Nephron (organoid): ENCODE measurements around the gene TRIM37.
A peak's percentile ranks its signal among the peaks of the same experiment; 100 is the strongest.
"Not testable (repeated sequence)": the region's sequence is repeated elsewhere in the genome, so short reads cannot be mapped to it uniquely, and the experiment has no call there.

Experiments
- H3K27ac Mint-ChIP-seq, 3 experiments: 2 replicates each; pipeline ENCODE4 v1.8.0; 2020; ENCODE audit warnings: mixed read lengths in 3 of 3, mild to moderate bottlenecking in 2 of 3, moderate library complexity in 1 of 3
- H3K27me3 Mint-ChIP-seq: 2 replicates; pipeline ENCODE4 v1.8.0; 2021; ENCODE audit warnings: low read depth, mild to moderate bottlenecking, moderate library complexity, mixed read lengths
- H3K36me3 Mint-ChIP-seq: 2 replicates; pipeline ENCODE4 v1.8.0; 2020; ENCODE audit warnings: low read depth, mixed read lengths
- H3K4me1 Mint-ChIP-seq: 2 replicates; pipeline ENCODE4 v1.8.0; 2020; ENCODE audit warnings: mixed read lengths
- H3K4me3 Mint-ChIP-seq, 3 experiments: 2 replicates each; pipeline ENCODE4 v1.8.0; 2020; ENCODE audit warnings: mild to moderate bottlenecking in 3 of 3, mixed read lengths in 3 of 3, moderate library complexity in 2 of 3
- H3K9me3 Mint-ChIP-seq: 2 replicates; pipeline ENCODE4 v1.8.0; 2020; ENCODE audit warnings: mixed read lengths
- CTCF ChIP-seq, 3 experiments: fragments of 200-600 bp; sonication (generic); IDR thresholded peaks; one replicate each; pipeline ENCODE4 v1.5.0; 2021; ENCODE audit warnings: antibody characterized with exemption in 3 of 3; ENCODE audit not compliant: unreplicated experiment in 3 of 3

The TRIM37 gene

GRCh38 chr17:59093702-59094231 lies 12.9 kb downstream of the TRIM37 start:
- H3K36me3 Mint-ChIP-seq, result peaks cover 17% of the 10 kb centered on the region
- H3K4me1 Mint-ChIP-seq, result peaks cover 20% of the 10 kb centered on the region
- H3K9me3 Mint-ChIP-seq, result peaks cover 3% of the 10 kb centered on the region
- peak overlapping the region; percentile 22 to 25 (median 23) for H3K4me3 Mint-ChIP-seq
- H3K27me3 Mint-ChIP-seq, result no peaks in the 10 kb centered on the region
- peak overlapping the region; percentile 76 to 95 (median 86) for H3K27ac Mint-ChIP-seq
- TF ChIP-seq CTCF (IDR thresholded peaks at IDR 0.05; ENCODE audit: unreplicated experiment in 3 of 3), result no peak

GRCh38 chr17:59093145-59093701 lies 13.5 kb downstream of the TRIM37 start:
- H3K27me3 Mint-ChIP-seq, result no peaks in the 10 kb centered on the region
- peaks cover 3% of the 10 kb centered on the region for H3K9me3 Mint-ChIP-seq
- peaks cover 17% of the 10 kb centered on the region for H3K36me3 Mint-ChIP-seq
- peak overlapping the region; percentile 76 to 95 (median 86) for H3K27ac Mint-ChIP-seq
- H3K4me3 Mint-ChIP-seq, result peak overlapping the region; percentile 22 to 25 (median 23)
- H3K4me1 Mint-ChIP-seq, result peaks cover 20% of the 10 kb centered on the region
- no peak for TF ChIP-seq CTCF (IDR thresholded peaks at IDR 0.05; ENCODE audit: unreplicated experiment in 3 of 3)

- not testable (repeated sequence) for H3K27me3 Mint-ChIP-seq, H3K27ac Mint-ChIP-seq, H3K4me3 Mint-ChIP-seq, H3K9me3 Mint-ChIP-seq
- peaks cover 20% of the 10 kb centered on the region for H3K4me1 Mint-ChIP-seq
- H3K36me3 Mint-ChIP-seq, result peaks cover 16% of the 10 kb centered on the region
Observed at GRCh38 chr17:59090593-59090992, 16.1 kb downstream of the TRIM37 start.

GRCh38 chr17:59084154-59084553 lies 22.5 kb downstream of the TRIM37 start:
- no peak for TF ChIP-seq CTCF (IDR thresholded peaks at IDR 0.05; ENCODE audit: unreplicated experiment in 3 of 3)
- Mint-ChIP-seq H3K36me3 (peaks cover 48% of the 10 kb centered on the region), H3K4me1 (no peaks in the 10 kb centered on the region), H3K27ac (no peak overlapping the region), H3K9me3 (no peaks in the 10 kb centered on the region), H3K27me3 (no peaks in the 10 kb centered on the region), H3K4me3 (no peak overlapping the region)

- H3K36me3 Mint-ChIP-seq, result peaks cover 53% of the 10 kb centered on the region
- TF ChIP-seq CTCF (IDR thresholded peaks at IDR 0.05; ENCODE audit: unreplicated experiment in 3 of 3), result no peak
- H3K4me1 Mint-ChIP-seq, result no peaks in the 10 kb centered on the region
- no peak overlapping the region for H3K4me3 Mint-ChIP-seq
- no peak overlapping the region for H3K27ac Mint-ChIP-seq
- no peaks in the 10 kb centered on the region for H3K9me3 Mint-ChIP-seq
- no peaks in the 10 kb centered on the region for H3K27me3 Mint-ChIP-seq
Observed at GRCh38 chr17:59074494-59074893, 32.2 kb downstream of the TRIM37 start.

GRCh38 chr17:59073972-59074371 lies 32.7 kb downstream of the TRIM37 start:
- TF ChIP-seq CTCF (IDR thresholded peaks at IDR 0.05; ENCODE audit: unreplicated experiment in 3 of 3), result no peak
- no peaks in the 10 kb centered on the region for H3K4me1 Mint-ChIP-seq
- H3K4me3 Mint-ChIP-seq, result no peak overlapping the region
- H3K27me3 Mint-ChIP-seq, result no peaks in the 10 kb centered on the region
- H3K27ac Mint-ChIP-seq, result no peak overlapping the region
- peaks cover 51% of the 10 kb centered on the region for H3K36me3 Mint-ChIP-seq
- H3K9me3 Mint-ChIP-seq, result no peaks in the 10 kb centered on the region
